Lung (tissue), 12 donors: Measurements from ENCODE around the gene NAV2. TPM values are rescaled to one million over a fixed set of nuclear protein-coding genes. Genes with fewer than 3 reads are reported as not detected.

Experiments
- ATAC-seq: fragments of 200-7000 bp; cut with Tn5 transposase; one replicate; pipeline ENCODE4 v1.9.1; 2020; ENCODE audit warnings: moderate number of reproducible peaks; ENCODE audit not compliant: insufficient read depth, low FRiP score
- DNase-seq, 3 donors: peaks; one replicate each; pipeline ENCODE4 v3.0.0-alpha.2; 2013 to 2017
- H3K27ac ChIP-seq, 2 donors: one replicate each; pipeline ENCODE4 v1.5.1; 2013; ENCODE audit warnings: mild to moderate bottlenecking in 2 of 2, moderate library complexity in 2 of 2, control low read depth in 1 of 2, inconsistent platforms in 1 of 2, low read depth in 1 of 2, low read length in 1 of 2
- H3K27me3 ChIP-seq, 3 donors: one replicate each; pipeline ENCODE4 v1.5.1; 2013; ENCODE audit warnings: low read length in 2 of 3; ENCODE audit not compliant: control insufficient read depth in 3 of 3, insufficient read depth in 3 of 3
- H3K36me3 ChIP-seq, 4 donors: one replicate each; pipeline ENCODE4 v1.5.1; 2013; ENCODE audit warnings: low read length in 4 of 4, mild to moderate bottlenecking in 1 of 4, moderate library complexity in 1 of 4; ENCODE audit not compliant: control insufficient read depth in 4 of 4, insufficient read depth in 4 of 4
- H3K4me1 ChIP-seq, 5 donors: one replicate each; pipeline ENCODE4 v1.5.1; 2013; ENCODE audit warnings: low read length in 5 of 5, mild to moderate bottlenecking in 2 of 5, moderate library complexity in 1 of 5; ENCODE audit not compliant: control insufficient read depth in 5 of 5, insufficient read depth in 5 of 5
- H3K4me3 ChIP-seq: one replicate; pipeline ENCODE4 v1.5.1; 2013; ENCODE audit warnings: mild to moderate bottlenecking, control low read depth, moderate library complexity
- H3K9ac ChIP-seq, 2 donors: one replicate each; pipeline ENCODE4 v1.5.1; 2013; ENCODE audit warnings: low read length in 2 of 2, control low read depth in 1 of 2; ENCODE audit not compliant: insufficient read depth in 1 of 2
- H3K9me3 ChIP-seq, 4 donors: one replicate each; pipeline ENCODE4 v1.5.1; 2013; ENCODE audit warnings: low read length in 3 of 4, mild to moderate bottlenecking in 1 of 4, moderate library complexity in 1 of 4; ENCODE audit not compliant: control insufficient read depth in 4 of 4, insufficient read depth in 3 of 4
- CTCF ChIP-seq: IDR thresholded peaks from 2 replicates; pipeline ENCODE4 v1.5.1; 2012; ENCODE audit warnings: mild to moderate bottlenecking; ENCODE audit errors: control extremely low read depth, extremely low read depth
- WGBS, 2 donors: extraction: QIAGEN DNeasy Blood & Tissue Kit; methylation state at CpG; one replicate each; pipeline ENCODE4 v1.1.7; 2013; 5-methylcytosine and 5-hydroxymethylcytosine counted together
- polyA plus RNA-seq, 2 donors: library from polyadenylated mRNA; stranded (reverse); fragments of 200-250 nt; gene quantifications; one replicate each; pipeline ENCODE4 v1.2.1, GENCODE V29; 2013
- total RNA-seq, 2 donors: library from RNA; depleted of rRNA in 1 of 2; stranded (reverse); fragments of >200 nt in 1 of 2; gene quantifications; one replicate each; pipeline ENCODE4 v1.2.1, GENCODE V29; 2014 to 2021
- donor health status: control.
- donor health status: control.
- donor health status: Bipolar disorder and iron deficiency.
- donor health status: healthy.
- donor health status: DM: yes; HTN: yes; CAD: no.

Gene NAV2
- total and polyA plus RNA-seq, 4 donors, result 6.8 to 47.9 (median 20.2) TPM

GRCh38 chr11:19739872-19740271 is 27.2 kb downstream of the NAV2 start:
- Histone ChIP-seq H3K27me3 (no peaks in the 10 kb centered on the region), H3K9ac (no peak overlapping the region), H3K27ac (peak overlapping the region in 1 of 2 donors; percentile 7), H3K36me3 (no peaks in the 10 kb centered on the region), H3K4me1 (peaks cover 0 to 20% (median 3%) of the 10 kb centered on the region in 5 donors), H3K4me3 (no peak overlapping the region), H3K9me3 (no peaks in the 10 kb centered on the region)
- ATAC-seq (no peak), DNase-seq (peak; percentile 52 to 65 (median 58))
- TF ChIP-seq CTCF, result no peak
- 78 to 92% methylated on average over 4 of the region's 4 CpGs for WGBS, 2 donors

GRCh38 chr11:19740586-19740985 is 27.9 kb downstream of the NAV2 start:
- ATAC-seq, result no peak
- H3K27me3 ChIP-seq, result no peaks in the 10 kb centered on the region

GRCh38 chr11:19742588-19743292 is 30.1 kb downstream of the NAV2 start:
- 38 to 42% methylated on average over 2 of the region's 2 CpGs for WGBS, 2 donors
- ATAC-seq (peak; percentile 61), DNase-seq (peak; percentile 81 to 84 (median 82))
- Histone ChIP-seq H3K4me1 (peaks cover 0 to 16% (median 3%) of the 10 kb centered on the region in 5 donors), H3K9ac (no peak overlapping the region), H3K4me3 (no peak overlapping the region), H3K36me3 (no peaks in the 10 kb centered on the region), H3K9me3 (peaks cover 0 to 3% (median 0%) of the 10 kb centered on the region in 4 donors), H3K27me3 (no peaks in the 10 kb centered on the region), H3K27ac (peak overlapping the region in 1 of 2 donors; percentile 57)
- peak; percentile 89 for TF ChIP-seq CTCF

More at GRCh38 chr11:19740586-19740985, 27.9 kb downstream of the NAV2 start:
- Histone ChIP-seq H3K9me3 (peaks cover 0 to 2% (median 0%) of the 10 kb centered on the region in 4 donors), H3K27ac (no peak overlapping the region), H3K36me3 (no peaks in the 10 kb centered on the region), H3K9ac (no peak overlapping the region), H3K4me1 (peaks cover 0 to 20% (median 3%) of the 10 kb centered on the region in 5 donors), H3K4me3 (no peak overlapping the region)
- DNase-seq, result no peak
- WGBS, 2 donors, result 75 to 81% methylated on average over 1 of the region's 1 CpG
- TF ChIP-seq CTCF, result no peak

- H3K9me3 ChIP-seq, result peaks cover 0 to 3% (median 0%) of the 10 kb centered on the region in 4 donors
- no peak for ATAC-seq
- WGBS, 2 donors, result 94% methylated on average over 4 of the region's 4 CpGs
- H3K4me3 ChIP-seq, result no peak overlapping the region
- H3K36me3 ChIP-seq, result no peaks in the 10 kb centered on the region
- H3K9ac ChIP-seq, result no peak overlapping the region
- H3K4me1 ChIP-seq, result peaks cover 0 to 9% (median 3%) of the 10 kb centered on the region in 5 donors
- no peak for TF ChIP-seq CTCF
- H3K27ac ChIP-seq, result no peak overlapping the region
- H3K27me3 ChIP-seq, result no peaks in the 10 kb centered on the region
- no peak for DNase-seq
Measured at GRCh38 chr11:19743622-19744021, 31.0 kb downstream of the NAV2 start.
